ENCODE data around the gene SOX9.
"Not testable (repeated sequence)": the region's sequence is repeated elsewhere in the genome, so short reads cannot be mapped to it uniquely, and the experiment has no call there.

SOX9 gene

DNA sequence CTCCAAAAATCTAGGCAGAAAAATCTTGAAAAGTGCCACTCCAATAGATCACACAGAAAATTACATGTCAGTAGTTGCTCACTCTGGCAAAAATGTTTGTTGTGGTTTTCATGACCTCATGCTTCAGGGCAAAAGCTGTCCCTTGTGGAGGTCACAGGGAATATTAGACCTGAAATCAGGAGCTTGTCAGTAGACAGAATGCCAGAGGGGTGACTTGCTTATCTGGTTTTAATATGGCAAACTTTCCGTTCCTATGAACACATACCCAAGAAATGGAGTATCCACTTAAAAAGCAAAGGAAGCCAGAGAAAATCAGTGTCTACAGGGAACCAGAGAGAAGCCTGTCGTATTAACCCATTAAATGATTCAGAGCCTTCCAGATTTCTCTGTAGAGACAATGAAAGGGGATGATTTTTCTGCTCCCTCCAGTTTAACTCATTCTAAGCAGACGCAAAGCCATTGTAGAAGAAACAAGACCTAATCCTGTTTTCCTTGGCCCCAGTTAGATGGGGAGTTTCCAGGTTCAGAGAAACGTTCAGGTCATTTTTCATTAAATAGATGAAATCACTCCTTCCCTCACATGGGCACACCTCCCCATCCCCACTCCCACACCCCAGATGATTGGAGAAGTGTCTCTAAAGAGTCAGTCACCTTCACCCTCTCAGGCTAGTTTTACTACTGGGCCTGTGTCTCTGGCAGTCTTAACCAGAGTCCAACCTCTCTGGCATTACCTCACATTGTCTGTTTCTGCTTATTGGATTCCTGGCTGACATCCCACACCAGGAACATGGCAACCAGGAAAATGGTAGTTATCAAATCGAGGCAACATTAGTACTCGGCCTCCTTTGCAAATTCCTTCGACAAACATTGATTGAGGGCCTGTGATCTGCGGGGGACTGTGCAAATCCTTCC, 6.0 kb downstream of the SOX9 start:
- peak; percentile 73 for DNase-seq (ENCODE audit: low spot score)

GRCh38 chr17:72128039-72128438, 7.2 kb downstream of the SOX9 start:
- DNase-seq (ENCODE audit: low spot score): no peak

GRCh38 chr17:72134608-72135394, 14.0 kb downstream of the SOX9 start:
- no peak for DNase-seq (ENCODE audit: low spot score)

- DNase-seq (ENCODE audit: low spot score): no peak
Observed at GRCh38 chr17:72135546-72136325, 14.9 kb downstream of the SOX9 start.

DNA sequence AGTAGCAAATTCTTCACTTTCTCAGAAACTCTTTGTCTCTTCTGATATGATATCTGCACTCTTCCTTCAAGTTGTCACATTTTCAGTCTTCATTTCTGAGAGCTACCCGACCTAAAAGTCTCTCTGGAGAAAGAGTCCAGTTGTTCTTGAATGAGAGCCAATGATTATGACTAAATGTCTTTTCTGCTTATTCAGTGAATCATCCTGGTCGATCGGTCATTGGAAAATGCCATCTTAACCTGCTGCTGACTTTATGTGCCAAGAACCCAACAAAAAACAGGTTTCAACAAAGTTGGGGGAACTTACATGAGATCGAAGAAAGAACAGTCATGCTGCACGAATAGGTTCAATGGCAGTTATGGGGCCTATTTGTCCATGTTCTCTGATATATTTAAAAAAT, 15.9 kb downstream of the SOX9 start:
- DNase-seq (ENCODE audit: low spot score): no peak

DNA sequence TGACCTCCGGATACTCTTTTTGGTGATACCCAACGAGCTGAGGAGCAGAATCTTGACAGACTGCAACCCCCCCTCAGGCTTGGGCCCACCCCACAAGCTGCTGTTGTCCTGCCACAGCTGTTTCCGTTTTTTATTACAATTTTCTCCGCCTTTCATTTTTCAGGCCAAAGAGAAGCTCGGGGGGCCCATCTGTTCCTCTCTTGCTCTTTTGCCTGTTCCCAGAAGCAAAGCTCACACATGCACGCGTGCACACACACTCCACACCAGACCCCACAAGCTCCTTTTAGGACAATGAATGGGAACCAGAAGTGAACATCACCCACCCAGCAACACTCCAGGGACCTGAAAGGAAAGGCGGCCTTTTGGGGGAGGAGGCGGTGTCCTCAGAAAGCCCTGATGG, 16.3 kb downstream of the SOX9 start:
- DNase-seq (ENCODE audit: low spot score): no peak

- no peak for DNase-seq (ENCODE audit: low spot score)
Observed at GRCh38 chr17:72139212-72139611, 18.4 kb downstream of the SOX9 start.

GRCh38 chr17:72141336-72141735, 20.5 kb downstream of the SOX9 start:
- DNase-seq (ENCODE audit: low spot score): no peak

DNA sequence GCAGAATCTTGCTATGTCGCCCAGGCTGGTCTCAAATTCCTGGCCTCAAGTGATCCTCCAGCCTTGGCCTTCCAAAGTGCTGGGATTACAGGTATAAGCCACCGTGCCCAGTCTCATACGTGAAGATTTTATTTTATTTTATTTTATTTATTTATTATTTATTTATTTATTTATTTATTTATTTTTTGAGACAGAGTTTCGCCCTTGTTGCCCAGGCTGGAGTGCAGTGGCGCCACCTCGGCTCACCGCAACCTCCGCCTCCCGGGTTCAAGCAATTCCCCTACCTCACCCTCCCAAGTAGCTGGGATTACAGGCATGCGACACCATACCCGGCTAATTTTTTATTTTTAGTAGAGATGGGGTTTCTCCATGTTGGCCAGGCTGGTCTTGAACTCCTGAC, 21.3 kb downstream of the SOX9 start:
- not testable (repeated sequence) for DNase-seq (ENCODE audit: low spot score)

DNA sequence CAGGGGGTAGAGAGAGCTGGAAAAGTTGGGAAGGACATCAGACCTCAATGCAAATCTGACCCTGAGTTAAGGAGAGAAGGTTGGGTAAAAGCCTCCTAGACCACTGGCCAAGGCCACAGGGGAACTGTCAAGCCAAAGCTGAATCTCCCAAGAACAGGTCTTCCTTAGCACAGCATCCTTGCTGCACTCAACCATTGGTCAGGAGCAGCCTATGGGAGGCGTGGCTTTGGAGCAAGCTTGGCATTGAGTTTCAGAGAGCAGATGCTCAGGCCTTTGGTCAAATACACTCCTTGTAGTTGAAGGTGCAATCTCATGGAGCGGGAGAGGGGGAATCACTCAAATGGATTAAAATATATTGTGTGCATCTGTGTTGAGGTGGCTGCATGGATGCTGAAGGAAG, 21.8 kb downstream of the SOX9 start:
- no peak for DNase-seq (ENCODE audit: low spot score)

DNA sequence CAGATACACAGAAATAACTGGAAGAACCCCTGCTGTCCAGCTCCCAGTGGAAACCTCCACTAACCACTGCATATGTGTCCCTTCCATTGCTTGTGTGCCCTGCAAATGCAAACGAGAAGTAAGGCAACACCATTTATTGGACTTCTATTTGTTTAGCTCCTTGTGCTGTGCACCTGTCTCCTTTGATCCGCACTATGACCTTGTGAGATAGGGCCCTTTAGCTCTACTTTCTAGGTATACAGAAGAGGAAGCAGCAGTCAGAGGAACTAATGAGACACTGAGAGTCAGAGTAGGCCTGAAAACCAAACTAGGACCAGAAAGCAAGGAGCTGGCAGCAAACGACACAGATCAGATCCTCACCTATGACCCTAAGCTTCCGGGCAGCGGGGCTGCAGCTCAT, 22.4 kb downstream of the SOX9 start:
- no peak for DNase-seq (ENCODE audit: low spot score)

GRCh38 chr17:72144101-72144500, 23.3 kb downstream of the SOX9 start:
- DNase-seq (ENCODE audit: low spot score): no peak

- DNase-seq (ENCODE audit: low spot score): no peak
Observed at GRCh38 chr17:72145562-72145961, 24.7 kb downstream of the SOX9 start.

DNA sequence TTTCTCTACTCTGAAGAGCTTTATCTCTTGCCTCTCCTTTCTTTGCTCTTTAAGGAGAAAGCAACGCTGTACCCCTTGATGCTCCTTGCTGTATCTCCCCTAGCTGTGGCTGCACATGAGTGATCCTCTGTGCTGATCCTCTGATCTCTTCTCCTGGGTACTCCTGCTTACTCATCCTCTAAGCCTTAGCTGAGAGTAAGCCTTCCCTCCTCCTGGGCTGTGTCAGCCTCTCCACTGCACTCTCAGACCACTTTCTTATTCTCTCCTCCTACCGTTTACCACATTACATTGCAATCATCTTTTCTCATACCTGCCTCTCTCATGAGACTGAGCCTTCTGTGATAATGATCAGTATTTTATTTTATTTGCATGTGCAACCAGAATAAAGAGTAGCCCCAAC, 25.1 kb downstream of the SOX9 start:
- DNase-seq (ENCODE audit: low spot score): no peak

DNA sequence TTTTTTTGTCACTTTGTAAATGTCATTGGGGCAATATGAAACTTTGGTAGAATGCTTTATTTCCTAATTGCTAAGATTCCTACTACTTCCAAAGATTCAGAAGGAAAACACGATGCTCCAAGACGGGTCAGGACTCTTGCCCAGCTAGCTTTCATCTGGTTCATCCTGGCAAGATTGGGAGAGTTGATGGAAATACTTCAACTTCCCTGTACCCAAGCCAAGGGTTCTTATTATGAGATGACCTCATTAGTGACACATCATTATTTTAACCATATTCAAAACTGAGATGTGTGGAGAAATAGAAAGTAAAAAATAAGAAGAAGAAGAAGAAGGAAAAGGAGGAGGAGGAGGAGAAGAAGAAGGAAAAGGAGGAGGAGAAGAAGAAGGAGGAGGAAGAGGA, 25.6 kb downstream of the SOX9 start:
- no peak for DNase-seq (ENCODE audit: low spot score)

- no peak for DNase-seq (ENCODE audit: low spot score)
Observed at GRCh38 chr17:72150632-72151460, 30.0 kb downstream of the SOX9 start.

DNA sequence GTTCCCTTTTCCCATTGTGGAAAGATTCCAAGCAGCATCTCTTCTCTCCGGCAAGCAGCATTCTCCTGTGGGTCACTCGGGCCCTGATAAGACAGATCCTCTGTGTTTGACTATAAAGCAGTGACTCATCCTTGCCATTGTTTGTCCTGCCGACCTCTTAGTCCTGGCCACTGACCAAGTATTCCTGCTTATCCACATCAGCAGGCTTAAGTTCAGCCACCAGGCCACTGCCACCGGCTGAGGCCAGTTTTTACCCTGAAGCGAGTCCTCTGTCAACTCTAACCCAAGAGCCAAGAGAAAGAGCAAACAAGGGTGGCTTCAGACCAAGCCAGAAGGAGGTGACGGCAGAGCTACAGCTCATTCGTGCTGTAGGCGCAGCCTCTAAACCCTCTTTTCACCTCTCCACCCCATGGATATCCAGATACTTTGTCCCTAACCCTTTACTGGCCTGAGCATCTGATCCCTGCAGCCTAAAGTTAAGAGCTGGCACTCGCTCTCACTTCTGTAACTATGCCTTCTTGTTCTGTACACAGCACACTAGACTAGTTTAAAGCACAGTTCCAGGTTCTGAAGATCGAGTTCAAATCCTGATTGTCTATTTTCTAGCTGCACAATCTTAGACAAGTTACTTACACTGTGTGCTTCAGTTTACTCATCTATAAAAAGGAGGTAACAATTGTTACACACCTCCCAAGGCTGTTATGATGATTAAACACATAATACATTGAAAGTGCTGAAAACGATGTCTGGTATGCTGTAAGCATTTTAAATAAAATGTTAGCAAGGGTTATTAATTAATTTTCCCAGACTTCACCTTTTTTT, 31.0 kb downstream of the SOX9 start:
- peak; percentile 70 for DNase-seq (ENCODE audit: low spot score)

- no peak for DNase-seq (ENCODE audit: low spot score)
Observed at GRCh38 chr17:72152387-72152929, 31.6 kb downstream of the SOX9 start.

- DNase-seq (ENCODE audit: low spot score): no peak
Observed at GRCh38 chr17:72158895-72159885, 38.4 kb downstream of the SOX9 start.
